ENCODE results near the gene PCSK5. TPM values are rescaled to one million over a fixed set of nuclear protein-coding genes. Genes with fewer than 3 reads are reported as not detected.
"Not testable (repeated sequence)": the region's sequence is repeated elsewhere in the genome, so short reads cannot be mapped to it uniquely, and the experiment has no call there.

Gene PCSK5
- total and polyA plus RNA-seq, 4 donors, result 0.58 to 3.6 (median 0.82) TPM

DNA sequence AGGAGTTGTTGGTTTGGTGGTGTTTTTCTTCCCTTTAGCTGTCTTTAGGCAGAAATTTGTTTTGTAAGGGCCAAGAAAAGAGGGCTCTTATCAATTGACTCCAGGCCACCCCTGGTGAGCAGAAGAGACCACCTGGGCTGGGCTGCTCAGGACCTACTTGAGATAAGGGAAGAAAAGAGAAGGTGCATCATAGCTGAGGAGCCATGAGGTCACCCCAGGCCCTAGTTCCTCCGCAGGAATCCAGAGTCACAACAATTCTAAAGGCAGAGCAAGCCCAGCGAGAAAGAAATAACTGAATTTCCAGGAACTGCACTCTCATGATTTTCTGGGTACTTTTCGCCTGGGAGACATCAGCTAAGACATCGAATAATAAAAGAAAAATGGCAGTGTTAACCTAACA, 468.9 kb downstream of the PCSK5 start (continued):
- TF ChIP-seq GABPA (IDR thresholded peaks at IDR 0.05 in 1 of 2, conservative IDR thresholded peaks at IDR 0.05 in 1 of 2), result no peak
- no peak for TF ChIP-seq JUND (IDR thresholded peaks at IDR 0.05)
- TF ChIP-seq SP1 (IDR thresholded peaks at IDR 0.05), result no peak
- no peak for TF ChIP-seq HNF4G (IDR thresholded peaks at IDR 0.05)
- no peak for TF ChIP-seq ZBTB33 (IDR thresholded peaks at IDR 0.05)

DNA sequence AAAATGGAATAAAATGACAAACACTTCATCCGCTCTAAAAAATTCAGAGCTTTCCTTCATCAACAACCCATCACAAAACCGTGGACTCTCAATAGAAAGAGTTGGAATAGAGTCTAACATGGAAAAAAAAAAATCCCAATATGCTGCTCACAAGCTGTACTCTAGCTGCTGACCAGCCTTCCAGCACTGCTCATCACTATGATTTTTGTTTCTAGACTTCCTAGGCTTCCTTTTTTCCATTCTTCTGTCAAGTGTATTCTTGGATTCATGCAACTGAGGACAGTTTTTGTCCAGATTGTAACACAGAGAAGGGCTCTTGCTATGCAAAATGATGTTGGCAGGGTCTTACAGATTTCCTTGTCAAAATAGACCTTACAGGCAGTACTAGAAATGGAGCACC, 469.3 kb downstream of the PCSK5 start:
- TF ChIP-seq RAD21 (IDR thresholded peaks at IDR 0.05), result no peak
- no peak for TF ChIP-seq YY1 (IDR thresholded peaks at IDR 0.05)
- TF ChIP-seq, protein P1, sequence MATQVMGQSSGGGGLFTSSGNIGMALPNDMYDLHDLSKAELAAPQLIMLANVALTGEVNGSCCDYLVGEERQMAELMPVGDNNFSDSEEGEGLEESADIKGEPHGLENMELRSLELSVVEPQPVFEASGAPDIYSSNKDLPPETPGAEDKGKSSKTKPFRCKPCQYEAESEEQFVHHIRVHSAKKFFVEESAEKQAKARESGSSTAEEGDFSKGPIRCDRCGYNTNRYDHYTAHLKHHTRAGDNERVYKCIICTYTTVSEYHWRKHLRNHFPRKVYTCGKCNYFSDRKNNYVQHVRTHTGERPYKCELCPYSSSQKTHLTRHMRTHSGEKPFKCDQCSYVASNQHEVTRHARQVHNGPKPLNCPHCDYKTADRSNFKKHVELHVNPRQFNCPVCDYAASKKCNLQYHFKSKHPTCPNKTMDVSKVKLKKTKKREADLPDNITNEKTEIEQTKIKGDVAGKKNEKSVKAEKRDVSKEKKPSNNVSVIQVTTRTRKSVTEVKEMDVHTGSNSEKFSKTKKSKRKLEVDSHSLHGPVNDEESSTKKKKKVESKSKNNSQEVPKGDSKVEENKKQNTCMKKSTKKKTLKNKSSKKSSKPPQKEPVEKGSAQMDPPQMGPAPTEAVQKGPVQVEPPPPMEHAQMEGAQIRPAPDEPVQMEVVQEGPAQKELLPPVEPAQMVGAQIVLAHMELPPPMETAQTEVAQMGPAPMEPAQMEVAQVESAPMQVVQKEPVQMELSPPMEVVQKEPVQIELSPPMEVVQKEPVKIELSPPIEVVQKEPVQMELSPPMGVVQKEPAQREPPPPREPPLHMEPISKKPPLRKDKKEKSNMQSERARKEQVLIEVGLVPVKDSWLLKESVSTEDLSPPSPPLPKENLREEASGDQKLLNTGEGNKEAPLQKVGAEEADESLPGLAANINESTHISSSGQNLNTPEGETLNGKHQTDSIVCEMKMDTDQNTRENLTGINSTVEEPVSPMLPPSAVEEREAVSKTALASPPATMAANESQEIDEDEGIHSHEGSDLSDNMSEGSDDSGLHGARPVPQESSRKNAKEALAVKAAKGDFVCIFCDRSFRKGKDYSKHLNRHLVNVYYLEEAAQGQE (IDR thresholded peaks at IDR 0.05), result no peak
- no peak for TF ChIP-seq NR2F2 (IDR thresholded peaks at IDR 0.05)
- TF ChIP-seq HNF4A (conservative IDR thresholded peaks at IDR 0.05), result no peak
- TF ChIP-seq GABPA (IDR thresholded peaks at IDR 0.05 in 1 of 2, conservative IDR thresholded peaks at IDR 0.05 in 1 of 2), result no peak
- TF ChIP-seq SP1 (IDR thresholded peaks at IDR 0.05), result no peak
- no peak for TF ChIP-seq FOXA1 (IDR thresholded peaks at IDR 0.05)
- TF ChIP-seq TAF1 (conservative IDR thresholded peaks at IDR 0.05), result no peak
- TF ChIP-seq FOXA2 (IDR thresholded peaks at IDR 0.05), result no peak
- TF ChIP-seq, protein P2, sequence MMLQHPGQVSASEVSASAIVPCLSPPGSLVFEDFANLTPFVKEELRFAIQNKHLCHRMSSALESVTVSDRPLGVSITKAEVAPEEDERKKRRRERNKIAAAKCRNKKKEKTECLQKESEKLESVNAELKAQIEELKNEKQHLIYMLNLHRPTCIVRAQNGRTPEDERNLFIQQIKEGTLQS (IDR thresholded peaks at IDR 0.05), result no peak
- no peak for TF ChIP-seq HNF4G (IDR thresholded peaks at IDR 0.05)
- TF ChIP-seq ZBTB33 (IDR thresholded peaks at IDR 0.05), result no peak
- TF ChIP-seq JUND (IDR thresholded peaks at IDR 0.05), result no peak
- TF ChIP-seq, protein P3, sequence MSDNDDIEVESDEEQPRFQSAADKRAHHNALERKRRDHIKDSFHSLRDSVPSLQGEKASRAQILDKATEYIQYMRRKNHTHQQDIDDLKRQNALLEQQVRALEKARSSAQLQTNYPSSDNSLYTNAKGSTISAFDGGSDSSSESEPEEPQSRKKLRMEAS (IDR thresholded peaks at IDR 0.05), result no peak
- TF ChIP-seq, protein P4, sequence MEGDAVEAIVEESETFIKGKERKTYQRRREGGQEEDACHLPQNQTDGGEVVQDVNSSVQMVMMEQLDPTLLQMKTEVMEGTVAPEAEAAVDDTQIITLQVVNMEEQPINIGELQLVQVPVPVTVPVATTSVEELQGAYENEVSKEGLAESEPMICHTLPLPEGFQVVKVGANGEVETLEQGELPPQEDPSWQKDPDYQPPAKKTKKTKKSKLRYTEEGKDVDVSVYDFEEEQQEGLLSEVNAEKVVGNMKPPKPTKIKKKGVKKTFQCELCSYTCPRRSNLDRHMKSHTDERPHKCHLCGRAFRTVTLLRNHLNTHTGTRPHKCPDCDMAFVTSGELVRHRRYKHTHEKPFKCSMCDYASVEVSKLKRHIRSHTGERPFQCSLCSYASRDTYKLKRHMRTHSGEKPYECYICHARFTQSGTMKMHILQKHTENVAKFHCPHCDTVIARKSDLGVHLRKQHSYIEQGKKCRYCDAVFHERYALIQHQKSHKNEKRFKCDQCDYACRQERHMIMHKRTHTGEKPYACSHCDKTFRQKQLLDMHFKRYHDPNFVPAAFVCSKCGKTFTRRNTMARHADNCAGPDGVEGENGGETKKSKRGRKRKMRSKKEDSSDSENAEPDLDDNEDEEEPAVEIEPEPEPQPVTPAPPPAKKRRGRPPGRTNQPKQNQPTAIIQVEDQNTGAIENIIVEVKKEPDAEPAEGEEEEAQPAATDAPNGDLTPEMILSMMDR (IDR thresholded peaks at IDR 0.05; ENCODE audit: low read depth, low read length, missing input control), result no peak
- no peak for TF ChIP-seq RXRA (IDR thresholded peaks at IDR 0.05)
- no peak for TF ChIP-seq EGR1 (IDR thresholded peaks at IDR 0.05; ENCODE audit: low read depth in 2 of 2)
- no peak for DNase-seq (ENCODE audit: low spot score)
- WGBS, result 91% methylated on average over 2 of the region's 2 CpGs

DNA sequence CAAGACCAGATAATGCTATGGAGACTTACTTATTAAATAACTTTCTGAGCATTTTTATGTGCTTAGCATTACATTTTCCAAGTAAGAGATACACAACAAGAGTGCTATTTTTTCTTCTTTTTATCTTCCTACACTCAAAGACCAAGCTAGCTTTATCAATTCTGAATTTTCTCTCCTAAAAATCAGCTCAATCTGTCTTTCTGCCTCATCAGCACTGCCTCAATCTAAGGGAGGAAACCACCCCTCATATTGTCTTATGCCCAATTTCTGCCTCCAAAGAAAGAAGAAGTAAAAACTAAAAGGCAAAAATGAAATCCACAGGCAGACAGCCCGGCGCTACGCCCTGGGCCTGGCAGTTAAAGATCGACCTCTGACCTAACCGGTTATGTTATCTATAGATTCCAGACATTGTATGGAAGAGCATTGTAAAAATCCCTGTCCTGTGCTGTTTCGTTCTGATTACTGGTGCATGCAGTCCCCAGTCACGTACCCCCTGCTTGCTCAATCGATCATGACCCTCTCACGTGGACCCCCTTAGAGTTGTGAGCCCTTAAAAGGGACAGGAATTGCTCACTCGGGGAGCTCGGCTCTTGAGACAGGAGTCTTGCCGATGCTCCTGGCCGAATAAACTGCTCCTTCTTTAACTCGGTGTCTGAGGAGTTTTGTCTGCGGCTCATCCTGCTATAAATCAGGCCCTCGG, 472.0 kb downstream of the PCSK5 start:
- H3K4me1 ChIP-seq (ENCODE audit: control insufficient read depth in 4 of 4, insufficient read depth in 4 of 4, low read length in 3 of 4); DNase-seq (ENCODE audit: low spot score); H3K36me3 ChIP-seq (ENCODE audit: control insufficient read depth in 4 of 4, insufficient read depth in 3 of 4, low read depth in 1 of 4, low read length in 3 of 4); H3K27me3 ChIP-seq (ENCODE audit: control insufficient read depth in 4 of 4, insufficient read depth in 4 of 4, low read length in 3 of 4); H3K9me3 ChIP-seq (ENCODE audit: control insufficient read depth in 4 of 4, low read length in 3 of 4); H3K9ac ChIP-seq (ENCODE audit: low read depth in 1 of 2, low read length in 2 of 2); H3K27ac ChIP-seq (ENCODE audit: low read depth in 1 of 2, low read length in 2 of 2); H3K4me3 ChIP-seq (ENCODE audit: low read depth in 1 of 3, low read length in 3 of 3): not testable (repeated sequence)
- 82% methylated on average over 16 of the region's 16 CpGs for WGBS

More for the DNA sequence above, 469.3 kb downstream of the PCSK5 start:
- no peaks in the 10 kb centered on the region for H3K9me3 ChIP-seq (ENCODE audit: control insufficient read depth in 4 of 4, low read length in 3 of 4)
- H3K4me1 ChIP-seq (ENCODE audit: control insufficient read depth in 4 of 4, insufficient read depth in 4 of 4, low read length in 3 of 4), result peaks cover 0 to 1% (median 0%) of the 10 kb centered on the region in 4 donors
- H3K9ac ChIP-seq (ENCODE audit: low read depth in 1 of 2, low read length in 2 of 2), result no peak overlapping the region
- H3K4me3 ChIP-seq (ENCODE audit: low read depth in 1 of 3, low read length in 3 of 3), result no peak overlapping the region
- H3K27ac ChIP-seq (ENCODE audit: low read depth in 1 of 2, low read length in 2 of 2), result no peak overlapping the region
- H3K27me3 ChIP-seq (ENCODE audit: control insufficient read depth in 4 of 4, insufficient read depth in 4 of 4, low read length in 3 of 4), result no peaks in the 10 kb centered on the region
- H3K36me3 ChIP-seq (ENCODE audit: control insufficient read depth in 4 of 4, insufficient read depth in 3 of 4, low read depth in 1 of 4, low read length in 3 of 4), result no peaks in the 10 kb centered on the region
